ENCODE results near the gene RHBDF2. TPM values are rescaled to one million over a fixed set of nuclear protein-coding genes. Genes with fewer than 3 reads are reported as not detected.

RHBDF2 gene
- total and polyA plus RNA-seq, 2 donors (not counting 3 experiments of a cell fraction or from before 2014, with no cell fraction given) = 25.5 to 38.5 TPM

- H3K4me1 ChIP-seq (ENCODE audit: control insufficient read depth, extremely low read depth, insufficient read depth, low read length) = peaks cover 22% of the 10 kb centered on the region
- H4K20me1 ChIP-seq (replicated peaks; ENCODE audit: control insufficient read depth, extremely low read depth, insufficient read depth, low read length) = no peaks in the 10 kb centered on the region
- H2AFZ ChIP-seq (ENCODE audit: low read depth, low read length) = no peak overlapping the region
- dilution Hi-C loops (cut with MboI; ENCODE audit: extremely low pct_ligation_motif_present, low sequenced_read_pairs) (loop anchor here (25.0 kb wide), 1 partner anchor 215 kb away; no protein-coding TSS in a partner anchor), intact Hi-C loops (cut with micrococcal nuclease) (no loop called here)
- H3K79me2 ChIP-seq (ENCODE audit: control insufficient read depth, insufficient read depth, low read length) = peaks cover 21% of the 10 kb centered on the region
- H3K9me1 ChIP-seq (replicated peaks; ENCODE audit: control insufficient read depth, extremely low read depth, insufficient read depth, low read length) = no peaks in the 10 kb centered on the region
- H3K4me3 ChIP-seq (replicated peaks in 1 of 3; ENCODE audit: insufficient read depth in 1 of 3, low read depth in 1 of 3, low read length in 3 of 3) = no peak overlapping the region
- ChIA-PET POLR2A (interaction anchor here (0.5 kb wide), 1 partner anchor 45 kb away, joined by 3 read pairs; no protein-coding TSS in a partner anchor), CTCF (interaction anchor here (1.0 to 3.4 kb wide), 10 partner anchors 10 to 245 kb away, joined by 3 to 25 read pairs (median 8); no protein-coding TSS in a partner anchor)
- BruUV-seq (replicated peaks) = no TSS peak
- no peaks in the 10 kb centered on the region for H3K36me3 ChIP-seq (ENCODE audit: control insufficient read depth in 2 of 2, extremely low read depth in 1 of 2, insufficient read depth in 2 of 2, low read length in 2 of 2)
- H3K27me3 ChIP-seq (ENCODE audit: control insufficient read depth in 2 of 2, insufficient read depth in 2 of 2, low read length in 2 of 2) = no peaks in the 10 kb centered on the region
- FAIRE-seq (no peak), DNase-seq (ENCODE audit: low read depth, low spot score) (peak; percentile 7)
- no peak overlapping the region for H3K27ac ChIP-seq (ENCODE audit: insufficient read depth, low read depth, low read length)
- TF ChIP-seq EZH2 (IDR thresholded peaks at IDR 0.05; ENCODE audit: borderline replicate concordance, low read depth, low read length, severe bottlenecking) (no peak), GATA2 (IDR thresholded peaks at IDR 0.05; ENCODE audit: insufficient read depth, insufficient read length, low read depth, low read length) (no peak), POLR2AphosphoS5 (IDR thresholded peaks at IDR 0.05; ENCODE audit: insufficient read depth, low read depth, low read length) (no peak)
- no peak overlapping the region for H3K9ac ChIP-seq (replicated peaks; ENCODE audit: extremely low read depth, insufficient read depth, low read length)
- H3K9me3 ChIP-seq (replicated peaks; ENCODE audit: control insufficient read depth, insufficient read depth, low read length) = no peaks in the 10 kb centered on the region
- H3K4me2 ChIP-seq (ENCODE audit: insufficient read depth, low read length) = peak overlapping the region; percentile 12
Measured at GRCh38 chr17:76426853-76427252, 74.4 kb downstream of the RHBDF2 start.

GRCh38 chr17:76422860-76423259 is 78.4 kb downstream of the RHBDF2 start:
- Histone ChIP-seq H4K20me1 (replicated peaks; ENCODE audit: control insufficient read depth, extremely low read depth, insufficient read depth, low read length) (no peaks in the 10 kb centered on the region), H2AFZ (ENCODE audit: low read depth, low read length) (no peak overlapping the region), H3K9ac (replicated peaks; ENCODE audit: extremely low read depth, insufficient read depth, low read length) (no peak overlapping the region), H3K36me3 (ENCODE audit: control insufficient read depth in 2 of 2, extremely low read depth in 1 of 2, insufficient read depth in 2 of 2, low read length in 2 of 2) (peaks cover 0 to under 1% of the 10 kb centered on the region in 2 experiments), H3K9me3 (replicated peaks; ENCODE audit: control insufficient read depth, insufficient read depth, low read length) (no peaks in the 10 kb centered on the region), H3K4me3 (replicated peaks in 1 of 3; ENCODE audit: insufficient read depth in 1 of 3, low read depth in 1 of 3, low read length in 3 of 3) (no peak overlapping the region), H3K27ac (ENCODE audit: insufficient read depth, low read depth, low read length) (no peak overlapping the region), H3K27me3 (ENCODE audit: control insufficient read depth in 2 of 2, insufficient read depth in 2 of 2, low read length in 2 of 2) (no peaks in the 10 kb centered on the region), H3K9me1 (replicated peaks; ENCODE audit: control insufficient read depth, extremely low read depth, insufficient read depth, low read length) (no peaks in the 10 kb centered on the region), H3K4me1 (ENCODE audit: control insufficient read depth, extremely low read depth, insufficient read depth, low read length) (peaks cover 13% of the 10 kb centered on the region), H3K4me2 (ENCODE audit: insufficient read depth, low read length) (no peak overlapping the region), H3K79me2 (ENCODE audit: control insufficient read depth, insufficient read depth, low read length) (peaks cover 18% of the 10 kb centered on the region)
- BruUV-seq (replicated peaks) = no TSS peak
- TF ChIP-seq POLR2AphosphoS5 (IDR thresholded peaks at IDR 0.05; ENCODE audit: insufficient read depth, low read depth, low read length) (no peak), JUN (IDR thresholded peaks at IDR 0.05; ENCODE audit: borderline replicate concordance, insufficient read depth, insufficient read length, low read depth) (no peak), POLR2A (IDR thresholded peaks at IDR 0.05; ENCODE audit: low read depth, low read length) (no peak)
- ChIA-PET POLR2A (no interaction called here), CTCF (interaction anchor here (1.2 kb wide), 1 partner anchor 15 kb away, joined by 3 read pairs; no protein-coding TSS in a partner anchor)
- DNase-seq (ENCODE audit: low read depth, low spot score) (no peak), FAIRE-seq (no peak)
- dilution Hi-C loops (cut with MboI; ENCODE audit: extremely low pct_ligation_motif_present, low sequenced_read_pairs) = no loop called here
- intact Hi-C loops (cut with micrococcal nuclease) = no loop called here
